HL-60 (cell line): Measurements from ENCODE around the gene FYN.

Experiments used
- DNase-seq, 2 experiments: peaks; one replicate each; pipeline ENCODE4 v3.0.0-alpha.2; 2010 to 2020; ENCODE audit warnings: low read depth in 1 of 2, low spot score in 1 of 2
- H3K27ac ChIP-seq: fragments of 250-450 bp; sonication (Bioruptor Pico); replicated peaks from 2 replicates; pipeline ENCODE4 v1.5.1; 2020; ENCODE audit warnings: mild to moderate bottlenecking, moderate library complexity
- H3K27me3 ChIP-seq: fragments of 250-450 bp; sonication (Bioruptor Pico); 2 replicates; pipeline ENCODE4 v1.5.1; 2021; ENCODE audit warnings: mild to moderate bottlenecking, moderate library complexity; ENCODE audit not compliant: insufficient read depth, poor library complexity, severe bottlenecking
- H3K4me3 ChIP-seq: replicated peaks from 2 replicates; pipeline ENCODE4 v1.5.1; 2011; ENCODE audit warnings: mild to moderate bottlenecking, control low read depth, low read length; ENCODE audit not compliant: insufficient read depth
- GABPA ChIP-seq: IDR thresholded peaks from 2 replicates; pipeline ENCODE4 v1.6.1; 2012; ENCODE audit warnings: low read depth
- POLR2AphosphoS5 ChIP-seq: IDR thresholded peaks from 2 replicates; pipeline ENCODE4 v1.6.1; 2012; ENCODE audit warnings: low read depth
- SPI1 ChIP-seq: IDR thresholded peaks from 2 replicates; pipeline ENCODE4 v1.6.1; 2012; ENCODE audit warnings: low read depth, mild to moderate bottlenecking, borderline replicate concordance
- TF ChIP-seq, protein P1 (sequence below): IDR thresholded peaks from one replicate; pipeline ENCODE4 v1.5.1; 2011; ENCODE audit warnings: low read length, control low read depth, inconsistent platforms; ENCODE audit not compliant: insufficient read depth
- TF ChIP-seq, protein P2 (sequence below): IDR thresholded peaks from 2 replicates; pipeline ENCODE4 v1.6.1; 2012; ENCODE audit warnings: low read depth; ENCODE audit not compliant: insufficient replicate concordance

FYN gene

DNA sequence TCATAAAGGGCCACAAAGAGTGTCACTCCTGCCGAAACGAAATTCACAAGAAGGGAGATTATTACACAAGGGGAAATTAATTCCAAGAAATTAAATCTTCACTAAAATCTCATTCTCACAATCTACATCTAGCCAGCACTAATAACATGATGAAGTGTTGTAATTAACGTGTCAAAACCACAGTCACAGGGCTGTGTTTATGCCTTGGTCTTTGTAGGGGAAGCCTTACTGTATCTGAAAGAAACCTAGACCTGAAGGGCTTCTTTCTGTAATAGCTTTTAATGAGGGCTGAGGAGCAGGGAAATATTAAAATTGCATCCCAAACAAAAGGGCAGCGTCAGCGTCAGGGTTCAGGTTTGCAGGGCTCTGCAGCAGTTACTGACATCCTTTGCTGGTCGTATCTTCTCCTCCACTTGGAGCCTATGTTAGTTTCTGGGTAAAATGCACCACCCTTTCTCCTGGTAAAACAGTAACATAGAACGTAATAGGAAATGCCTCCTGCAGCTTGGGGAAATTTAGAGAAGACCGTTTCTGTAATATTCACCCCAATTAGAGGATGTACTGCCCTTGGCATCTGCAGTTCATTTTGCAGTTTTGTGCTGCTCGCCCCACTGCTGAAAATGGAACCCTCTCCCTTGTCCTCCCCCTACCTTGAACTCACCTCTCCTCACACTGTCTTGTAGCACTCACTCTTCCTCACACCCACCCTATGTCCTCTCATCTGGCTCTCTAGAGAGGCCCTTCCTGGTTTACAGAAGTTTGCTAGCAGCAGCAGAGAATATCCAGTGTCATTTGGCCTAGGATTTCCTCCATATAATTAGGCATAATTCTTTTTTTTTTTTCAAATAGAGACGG is 158.6 kb downstream of the FYN start:
- no peak for DNase-seq
- no peak overlapping the region for H3K27ac ChIP-seq
- H3K4me3 ChIP-seq, result no peak overlapping the region
- no peaks in the 10 kb centered on the region for H3K27me3 ChIP-seq
- TF ChIP-seq SPI1 (no peak), POLR2AphosphoS5 (no peak), GABPA (no peak)
- TF ChIP-seq, protein P1, sequence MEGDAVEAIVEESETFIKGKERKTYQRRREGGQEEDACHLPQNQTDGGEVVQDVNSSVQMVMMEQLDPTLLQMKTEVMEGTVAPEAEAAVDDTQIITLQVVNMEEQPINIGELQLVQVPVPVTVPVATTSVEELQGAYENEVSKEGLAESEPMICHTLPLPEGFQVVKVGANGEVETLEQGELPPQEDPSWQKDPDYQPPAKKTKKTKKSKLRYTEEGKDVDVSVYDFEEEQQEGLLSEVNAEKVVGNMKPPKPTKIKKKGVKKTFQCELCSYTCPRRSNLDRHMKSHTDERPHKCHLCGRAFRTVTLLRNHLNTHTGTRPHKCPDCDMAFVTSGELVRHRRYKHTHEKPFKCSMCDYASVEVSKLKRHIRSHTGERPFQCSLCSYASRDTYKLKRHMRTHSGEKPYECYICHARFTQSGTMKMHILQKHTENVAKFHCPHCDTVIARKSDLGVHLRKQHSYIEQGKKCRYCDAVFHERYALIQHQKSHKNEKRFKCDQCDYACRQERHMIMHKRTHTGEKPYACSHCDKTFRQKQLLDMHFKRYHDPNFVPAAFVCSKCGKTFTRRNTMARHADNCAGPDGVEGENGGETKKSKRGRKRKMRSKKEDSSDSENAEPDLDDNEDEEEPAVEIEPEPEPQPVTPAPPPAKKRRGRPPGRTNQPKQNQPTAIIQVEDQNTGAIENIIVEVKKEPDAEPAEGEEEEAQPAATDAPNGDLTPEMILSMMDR, result no peak
- TF ChIP-seq, protein P2, sequence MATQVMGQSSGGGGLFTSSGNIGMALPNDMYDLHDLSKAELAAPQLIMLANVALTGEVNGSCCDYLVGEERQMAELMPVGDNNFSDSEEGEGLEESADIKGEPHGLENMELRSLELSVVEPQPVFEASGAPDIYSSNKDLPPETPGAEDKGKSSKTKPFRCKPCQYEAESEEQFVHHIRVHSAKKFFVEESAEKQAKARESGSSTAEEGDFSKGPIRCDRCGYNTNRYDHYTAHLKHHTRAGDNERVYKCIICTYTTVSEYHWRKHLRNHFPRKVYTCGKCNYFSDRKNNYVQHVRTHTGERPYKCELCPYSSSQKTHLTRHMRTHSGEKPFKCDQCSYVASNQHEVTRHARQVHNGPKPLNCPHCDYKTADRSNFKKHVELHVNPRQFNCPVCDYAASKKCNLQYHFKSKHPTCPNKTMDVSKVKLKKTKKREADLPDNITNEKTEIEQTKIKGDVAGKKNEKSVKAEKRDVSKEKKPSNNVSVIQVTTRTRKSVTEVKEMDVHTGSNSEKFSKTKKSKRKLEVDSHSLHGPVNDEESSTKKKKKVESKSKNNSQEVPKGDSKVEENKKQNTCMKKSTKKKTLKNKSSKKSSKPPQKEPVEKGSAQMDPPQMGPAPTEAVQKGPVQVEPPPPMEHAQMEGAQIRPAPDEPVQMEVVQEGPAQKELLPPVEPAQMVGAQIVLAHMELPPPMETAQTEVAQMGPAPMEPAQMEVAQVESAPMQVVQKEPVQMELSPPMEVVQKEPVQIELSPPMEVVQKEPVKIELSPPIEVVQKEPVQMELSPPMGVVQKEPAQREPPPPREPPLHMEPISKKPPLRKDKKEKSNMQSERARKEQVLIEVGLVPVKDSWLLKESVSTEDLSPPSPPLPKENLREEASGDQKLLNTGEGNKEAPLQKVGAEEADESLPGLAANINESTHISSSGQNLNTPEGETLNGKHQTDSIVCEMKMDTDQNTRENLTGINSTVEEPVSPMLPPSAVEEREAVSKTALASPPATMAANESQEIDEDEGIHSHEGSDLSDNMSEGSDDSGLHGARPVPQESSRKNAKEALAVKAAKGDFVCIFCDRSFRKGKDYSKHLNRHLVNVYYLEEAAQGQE, result no peak

DNA sequence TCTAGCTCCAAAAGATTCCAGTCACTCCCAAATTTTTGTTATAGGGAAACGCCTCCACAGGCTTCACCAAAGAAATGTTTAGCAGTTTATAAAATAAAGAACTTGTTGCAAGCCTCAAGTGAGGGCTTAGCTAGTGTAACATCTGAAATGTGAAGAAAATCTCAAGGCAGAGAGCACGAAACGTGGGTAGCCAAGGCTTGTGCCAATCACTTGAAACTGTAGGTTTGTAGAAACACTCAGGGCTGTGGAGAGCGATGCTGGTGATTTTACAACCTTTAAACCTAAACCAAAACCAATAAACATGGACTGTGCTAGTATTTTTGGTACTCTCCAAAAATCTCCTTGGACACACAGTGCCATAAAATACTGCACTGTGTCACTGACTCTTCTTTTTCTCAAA is 159.4 kb downstream of the FYN start:
- no peaks in the 10 kb centered on the region for H3K27me3 ChIP-seq
- H3K27ac ChIP-seq, result no peak overlapping the region
- no peak for DNase-seq
- no peak overlapping the region for H3K4me3 ChIP-seq
- TF ChIP-seq GABPA, result no peak
- no peak for TF ChIP-seq SPI1
- TF ChIP-seq, protein P2, result no peak
- TF ChIP-seq, protein P1, result no peak
- no peak for TF ChIP-seq POLR2AphosphoS5

DNA sequence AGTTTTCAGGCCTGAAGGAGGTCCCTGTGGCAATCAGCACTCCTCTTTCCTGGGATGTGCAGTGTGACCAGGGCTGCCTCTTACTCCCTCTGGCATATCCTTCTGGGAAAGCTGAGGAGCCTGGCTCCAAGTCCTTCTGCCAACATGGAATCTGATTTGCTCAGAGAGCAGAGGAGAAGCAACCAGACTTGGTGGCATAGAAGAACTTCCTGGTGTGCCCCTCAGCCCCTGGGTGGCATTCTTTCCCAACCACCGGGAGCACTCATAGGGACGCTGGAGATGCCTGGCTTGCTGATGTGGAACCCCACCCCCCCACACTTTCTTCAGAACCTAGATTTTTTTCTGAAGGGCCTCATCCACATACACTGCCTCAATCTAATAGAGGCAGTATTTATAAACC is 160.0 kb downstream of the FYN start:
- H3K27ac ChIP-seq, result no peak overlapping the region
- no peak for TF ChIP-seq POLR2AphosphoS5
- TF ChIP-seq, protein P2, result no peak
- TF ChIP-seq GABPA, result no peak
- TF ChIP-seq SPI1, result no peak
- TF ChIP-seq, protein P1, result no peak

More for the DNA sequence above, 160.0 kb downstream of the FYN start:
- H3K4me3 ChIP-seq, result no peak overlapping the region
- DNase-seq, result no peak
- no peaks in the 10 kb centered on the region for H3K27me3 ChIP-seq
